ENCODE results near the gene CBX1. TPM values are rescaled to one million over a fixed set of nuclear protein-coding genes. Genes with fewer than 3 reads are reported as not detected.

The CBX1 gene
- total and polyA plus RNA-seq, 2 donors: 53.3 to 60.4 TPM

DNA sequence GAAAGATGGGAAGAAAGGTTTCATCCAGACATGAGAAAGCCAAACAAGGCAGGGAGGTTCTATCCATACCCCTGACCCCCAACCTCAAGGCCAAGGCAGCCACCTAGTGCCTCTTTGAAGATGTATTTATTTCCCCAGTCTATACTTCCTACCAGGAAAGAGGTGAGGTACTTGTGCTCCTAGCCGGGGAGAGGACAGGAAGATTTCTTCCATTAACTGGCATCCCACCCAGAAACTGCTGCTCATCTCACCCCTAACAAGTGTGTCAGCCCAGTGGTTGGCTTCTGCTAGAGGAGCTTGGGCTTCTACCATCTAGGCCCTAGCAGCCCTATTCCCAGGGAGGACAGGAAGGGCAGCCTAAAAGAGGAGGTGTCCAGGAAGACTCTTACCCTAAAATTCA lies 72.5 kb downstream of the CBX1 start:
- no peak for DNase-seq (ENCODE audit: extremely low spot score)
- 87% methylated on average over 1 of the region's 1 CpG for WGBS
- no peaks in the 10 kb centered on the region for H3K4me1 ChIP-seq (ENCODE audit: insufficient read depth)
- H3K27ac ChIP-seq (ENCODE audit: low read depth): no peak overlapping the region
- H3K36me3 ChIP-seq (ENCODE audit: insufficient read depth): no peaks in the 10 kb centered on the region
- H3K4me3 ChIP-seq (ENCODE audit: low read depth, low read length): no peak overlapping the region

DNA sequence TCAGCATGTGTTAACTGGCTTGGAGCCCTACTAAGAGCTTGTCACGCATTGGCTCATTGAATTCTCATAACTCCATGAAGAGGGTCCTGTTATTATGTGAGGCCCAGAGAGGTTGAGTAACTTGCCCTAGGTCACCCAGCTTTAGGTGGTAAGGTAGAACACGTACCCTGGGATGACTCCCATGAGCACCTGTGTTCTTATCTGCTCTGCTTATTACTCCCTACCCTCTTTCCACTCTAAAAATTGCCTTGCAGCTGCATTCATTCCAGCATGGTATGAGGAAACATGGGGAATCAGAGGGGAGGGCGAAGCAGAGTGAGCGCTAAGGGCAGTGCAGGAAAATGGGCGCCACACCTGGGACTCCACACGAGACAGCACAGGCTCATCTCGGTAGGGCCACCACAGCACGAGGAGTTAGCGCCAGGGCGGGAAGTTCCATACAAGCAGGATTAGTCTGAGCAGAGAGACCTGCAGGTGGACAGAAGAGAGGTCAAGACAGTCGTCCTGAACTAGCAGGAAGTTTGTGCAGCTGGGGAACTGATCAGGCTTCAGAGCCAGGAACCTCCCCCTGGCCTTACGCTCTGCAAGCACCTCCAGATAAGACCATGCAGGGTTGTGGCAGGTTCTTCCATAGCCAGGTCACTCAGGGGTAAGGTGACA lies 73.8 kb downstream of the CBX1 start:
- 90% methylated on average over 12 of the region's 12 CpGs for WGBS
- Histone ChIP-seq H3K27ac (ENCODE audit: low read depth) (no peak overlapping the region), H3K4me1 (ENCODE audit: insufficient read depth) (no peaks in the 10 kb centered on the region), H3K4me3 (ENCODE audit: low read depth, low read length) (no peak overlapping the region), H3K36me3 (ENCODE audit: insufficient read depth) (no peaks in the 10 kb centered on the region)
- DNase-seq (ENCODE audit: extremely low spot score): no peak

DNA sequence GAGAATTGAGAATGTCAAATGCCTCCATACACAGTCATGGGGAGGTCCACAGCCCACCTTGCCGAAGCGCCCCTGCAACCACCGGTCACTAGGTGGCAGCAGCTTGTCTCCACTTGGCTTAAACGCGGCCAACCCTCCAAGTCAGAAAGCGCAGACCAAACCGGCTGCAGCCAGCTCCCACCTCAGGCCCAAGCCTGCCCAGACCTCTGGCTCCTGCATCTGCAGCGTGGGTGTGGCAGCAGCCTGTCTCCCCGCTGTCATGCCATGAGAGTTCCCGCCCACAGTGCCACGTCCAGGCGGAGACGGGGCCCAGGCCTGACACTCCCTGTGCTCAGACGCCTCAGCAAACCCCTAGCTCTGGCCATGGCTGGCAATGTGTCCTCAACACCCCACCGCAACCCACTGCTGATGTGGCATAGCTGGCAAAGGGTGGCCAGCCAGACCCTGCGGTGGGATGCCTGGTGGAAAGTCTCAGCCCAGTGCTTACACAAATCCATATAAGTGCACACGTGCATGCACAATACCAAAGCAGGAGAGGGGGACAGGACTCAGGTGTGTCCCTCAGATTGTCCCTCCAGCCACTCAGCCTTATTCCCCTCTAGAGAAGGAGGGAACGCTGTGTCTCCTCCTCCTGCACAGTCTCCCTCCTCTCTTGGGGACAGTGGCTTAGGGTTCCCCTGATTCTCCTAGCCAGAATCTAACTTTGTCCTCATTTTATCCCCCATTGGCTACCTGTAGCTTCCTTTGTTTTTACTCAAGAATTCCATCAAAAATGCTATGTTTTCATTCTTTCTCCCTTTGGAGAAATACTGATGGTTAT lies 74.6 kb downstream of the CBX1 start:
- no peaks in the 10 kb centered on the region for H3K4me1 ChIP-seq (ENCODE audit: insufficient read depth)
- no peaks in the 10 kb centered on the region for H3K36me3 ChIP-seq (ENCODE audit: insufficient read depth)
- no peak overlapping the region for H3K27ac ChIP-seq (ENCODE audit: low read depth)
- WGBS: 17% methylated on average over 18 of the region's 18 CpGs
- DNase-seq (ENCODE audit: extremely low spot score): no peak
- no peak overlapping the region for H3K4me3 ChIP-seq (ENCODE audit: low read depth, low read length)

DNA sequence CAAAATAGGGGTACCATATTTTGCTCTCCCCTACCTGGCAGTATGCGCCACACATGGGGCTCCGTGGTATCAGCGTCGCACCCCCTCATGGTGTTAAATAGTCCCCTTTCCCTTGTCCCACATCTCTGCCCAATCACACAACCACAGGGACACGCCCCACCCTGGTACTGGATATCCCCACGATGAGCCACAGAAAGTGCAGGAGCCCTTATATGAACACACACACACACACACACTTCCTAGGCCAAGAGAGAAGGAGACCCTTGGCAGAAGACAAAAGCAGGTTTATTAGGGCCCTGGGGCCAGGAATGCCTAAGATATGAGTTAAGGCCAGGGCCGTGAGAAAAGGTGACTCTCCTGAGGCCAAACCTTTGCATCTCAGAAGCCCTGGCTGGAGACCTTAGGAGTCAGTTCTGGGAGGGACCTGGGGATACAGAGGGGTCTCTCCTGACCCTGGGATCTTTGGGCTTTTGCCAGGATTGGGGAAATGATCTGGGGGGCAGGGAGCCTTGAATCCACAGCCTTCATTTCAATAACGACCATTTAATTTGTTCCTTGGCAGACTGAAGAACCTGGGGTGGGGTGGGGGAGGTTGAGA lies 75.3 kb downstream of the CBX1 start:
- DNase-seq (ENCODE audit: extremely low spot score): no peak

DNA sequence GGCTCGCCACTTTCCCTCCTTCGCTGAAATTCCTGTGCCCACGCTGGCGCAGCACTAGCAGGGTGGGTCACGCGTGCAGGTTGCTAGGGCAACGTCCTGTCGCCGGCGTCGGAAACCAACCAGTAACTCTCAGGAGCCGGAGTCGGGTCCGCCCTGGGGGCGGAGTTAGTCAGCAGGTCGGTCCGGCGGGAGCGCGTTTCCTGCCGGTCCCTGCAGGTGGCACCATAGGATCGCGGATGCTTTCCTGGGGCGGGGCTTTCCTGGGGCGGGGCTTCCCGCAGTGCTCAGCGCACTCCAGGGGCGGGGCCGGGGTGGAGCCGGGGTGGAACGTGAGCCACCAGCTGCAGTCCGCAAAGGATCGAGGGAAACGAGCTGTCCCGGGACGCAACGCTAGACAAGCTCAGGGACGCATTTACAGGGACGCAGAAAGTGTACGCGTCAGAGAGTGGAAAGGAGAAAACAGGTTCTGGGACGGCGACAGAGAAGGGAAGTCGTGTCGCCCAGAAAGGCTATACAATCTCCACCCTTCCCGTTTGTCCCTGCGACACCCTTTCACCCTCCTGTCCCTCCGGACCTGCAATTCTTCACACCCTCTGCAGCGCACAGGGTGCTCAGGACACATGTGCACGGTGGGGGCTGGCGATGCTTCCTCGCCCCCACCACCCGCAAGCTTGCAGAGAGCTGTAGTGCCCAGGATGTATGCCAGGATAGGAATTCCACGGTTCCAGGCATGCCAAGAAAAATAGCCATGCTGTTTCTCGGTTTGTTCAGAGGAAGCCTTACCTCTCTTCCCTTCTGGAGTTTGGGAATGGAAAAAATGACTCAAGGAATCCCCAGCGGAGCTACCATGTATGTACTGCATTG lies 76.0 kb downstream of the CBX1 start:
- H3K4me1 ChIP-seq (ENCODE audit: insufficient read depth): no peaks in the 10 kb centered on the region
- peak overlapping the region; percentile 22 for H3K4me3 ChIP-seq (ENCODE audit: low read depth, low read length)
- peak; percentile 90 for DNase-seq (ENCODE audit: extremely low spot score)
- no peaks in the 10 kb centered on the region for H3K36me3 ChIP-seq (ENCODE audit: insufficient read depth)
- H3K27ac ChIP-seq (ENCODE audit: low read depth): no peak overlapping the region
- under 1% methylated on average over 56 of the region's 56 CpGs for WGBS

More for the DNA sequence above, 75.3 kb downstream of the CBX1 start:
- Histone ChIP-seq H3K27ac (ENCODE audit: low read depth) (no peak overlapping the region), H3K4me3 (ENCODE audit: low read depth, low read length) (no peak overlapping the region), H3K36me3 (ENCODE audit: insufficient read depth) (no peaks in the 10 kb centered on the region), H3K4me1 (ENCODE audit: insufficient read depth) (no peaks in the 10 kb centered on the region)
- 30% methylated on average over 8 of the region's 8 CpGs for WGBS

DNA sequence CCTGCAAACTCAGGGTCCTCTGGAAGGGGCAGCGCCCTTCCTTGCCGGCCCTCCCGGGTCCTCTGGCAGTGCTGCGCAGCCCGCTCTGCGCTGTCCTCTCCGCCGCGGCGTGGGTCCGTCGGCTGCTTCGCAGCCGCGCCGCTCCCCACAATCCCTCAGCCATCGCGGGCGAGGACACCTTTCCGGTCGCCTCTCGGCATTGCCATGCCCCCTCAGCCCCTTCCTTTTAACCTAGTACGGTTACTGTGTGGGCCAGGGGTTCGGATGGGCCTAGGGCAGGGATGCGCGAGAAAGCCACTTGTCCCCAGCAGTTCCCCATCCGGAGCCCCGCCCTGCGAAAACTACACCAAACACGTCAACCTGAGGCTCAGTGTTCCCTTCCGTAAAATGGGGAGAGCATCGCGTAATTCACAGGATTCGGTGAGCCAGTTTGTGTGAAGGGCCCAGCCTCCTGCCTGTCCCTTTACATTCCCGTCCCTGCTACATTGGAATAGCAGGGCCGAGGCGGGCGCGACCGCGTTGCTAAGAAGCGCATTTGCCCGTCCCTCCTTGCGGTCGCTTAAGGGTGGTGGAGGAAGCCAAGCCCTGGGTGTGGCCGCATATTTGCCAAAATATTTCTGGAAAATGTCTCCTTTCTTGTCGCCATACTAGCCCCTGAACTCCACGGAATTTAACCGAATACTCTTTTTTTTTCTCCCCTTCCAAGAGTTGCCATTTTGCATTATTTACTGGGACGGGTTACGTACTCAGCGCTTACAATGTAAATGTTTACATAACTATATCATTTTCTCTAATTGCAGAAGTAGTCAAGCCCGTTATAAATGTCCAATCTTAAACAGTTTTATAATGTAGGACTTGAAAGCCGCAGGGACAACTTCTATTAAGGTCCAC lies 76.9 kb downstream of the CBX1 start:
- peak overlapping the region; percentile 30 for H3K4me3 ChIP-seq (ENCODE audit: low read depth, low read length)
- WGBS: under 1% methylated on average over 54 of the region's 54 CpGs
- DNase-seq (ENCODE audit: extremely low spot score): no peak
- H3K36me3 ChIP-seq (ENCODE audit: insufficient read depth): no peaks in the 10 kb centered on the region
- no peaks in the 10 kb centered on the region for H3K4me1 ChIP-seq (ENCODE audit: insufficient read depth)
- H3K27ac ChIP-seq (ENCODE audit: low read depth): peak overlapping the region; percentile 51

DNA sequence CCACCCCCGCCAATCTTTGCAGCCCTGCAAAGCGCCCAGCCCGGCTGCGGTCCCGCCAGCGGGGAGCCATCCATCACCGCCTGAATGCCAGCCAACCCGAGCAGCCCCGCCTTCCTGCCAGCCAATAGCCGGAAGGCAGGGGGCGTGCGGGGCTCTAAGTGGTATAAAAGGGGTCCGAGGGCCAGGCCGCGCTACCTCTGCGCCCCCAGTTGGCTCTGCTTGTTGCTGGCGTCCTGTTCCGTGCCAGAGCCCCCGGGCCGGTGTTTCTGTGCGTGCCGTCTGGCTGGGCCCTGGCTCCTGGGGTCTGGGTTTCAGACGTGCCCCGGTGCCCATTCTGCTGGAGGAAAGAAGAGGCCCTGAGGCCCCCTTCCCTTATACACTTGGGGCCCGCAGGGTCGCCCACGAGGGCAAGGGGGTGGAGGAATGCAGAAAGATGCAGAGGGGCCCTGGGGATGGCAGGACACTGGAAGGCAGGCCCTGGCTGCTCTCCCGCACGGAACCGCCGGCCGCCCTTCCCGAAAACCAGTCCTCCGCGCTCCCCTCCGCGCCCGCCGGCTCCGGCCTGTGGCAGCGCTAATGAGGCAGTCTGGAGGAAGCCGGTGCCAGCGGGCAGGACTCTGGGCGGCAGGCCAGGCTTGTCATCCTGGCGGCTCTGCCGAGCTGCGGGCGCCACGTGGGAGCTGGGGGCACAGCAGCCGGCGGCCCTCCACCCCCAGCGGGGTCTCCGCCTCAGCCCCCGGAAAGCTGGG lies 77.7 kb downstream of the CBX1 start:
- 2% methylated on average over 54 of the region's 54 CpGs for WGBS
- Histone ChIP-seq H3K27ac (ENCODE audit: low read depth) (peak overlapping the region; percentile 51), H3K4me3 (ENCODE audit: low read depth, low read length) (peak overlapping the region; percentile 30), H3K36me3 (ENCODE audit: insufficient read depth) (no peaks in the 10 kb centered on the region), H3K4me1 (ENCODE audit: insufficient read depth) (no peaks in the 10 kb centered on the region)
- no peak for DNase-seq (ENCODE audit: extremely low spot score)

DNA sequence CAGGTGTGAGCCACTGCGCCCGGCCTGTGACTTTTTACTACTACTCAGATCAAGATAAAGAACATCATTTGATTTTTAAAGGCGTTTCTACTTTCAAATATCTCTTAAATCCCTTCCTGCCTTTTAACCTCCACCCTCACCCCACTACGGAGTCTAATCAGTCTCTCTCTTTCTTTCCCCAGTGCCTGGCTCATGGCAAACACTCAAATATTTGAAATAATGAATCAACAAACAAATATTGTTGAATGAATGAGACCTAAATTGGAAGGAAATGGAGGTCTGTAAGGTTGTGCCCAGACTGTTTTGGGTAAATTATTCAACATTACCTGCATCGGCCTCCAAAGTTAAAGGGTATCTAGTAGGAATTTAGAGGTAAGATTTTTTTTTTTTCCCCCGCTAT lies 78.4 kb downstream of the CBX1 start:
- H3K4me1 ChIP-seq (ENCODE audit: insufficient read depth): no peaks in the 10 kb centered on the region
- DNase-seq (ENCODE audit: extremely low spot score): no peak
- H3K36me3 ChIP-seq (ENCODE audit: insufficient read depth): no peaks in the 10 kb centered on the region
- 49% methylated on average over 6 of the region's 6 CpGs for WGBS
- H3K27ac ChIP-seq (ENCODE audit: low read depth): no peak overlapping the region
- H3K4me3 ChIP-seq (ENCODE audit: low read depth, low read length): no peak overlapping the region

DNA sequence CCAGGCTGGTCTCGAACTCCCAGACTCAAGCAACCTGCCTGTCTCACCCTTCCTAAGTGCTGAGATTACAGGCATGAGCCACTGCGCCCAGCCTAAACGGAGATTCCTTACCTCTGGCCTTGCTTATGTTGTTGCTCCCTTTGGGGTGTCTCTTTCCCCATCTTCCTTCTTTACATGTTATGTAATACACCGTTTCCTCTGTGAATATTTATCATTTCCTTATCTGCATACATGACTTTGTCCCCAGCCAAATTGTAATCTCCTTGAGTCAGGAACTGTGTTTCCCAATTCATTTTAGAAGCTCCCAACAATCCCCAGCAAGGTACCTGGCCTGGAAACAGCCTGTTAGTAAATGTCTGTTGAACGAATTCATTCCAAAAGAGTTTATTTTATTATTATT lies 79.3 kb downstream of the CBX1 start:
- no peak for DNase-seq (ENCODE audit: extremely low spot score)
- Histone ChIP-seq H3K36me3 (ENCODE audit: insufficient read depth) (no peaks in the 10 kb centered on the region), H3K4me3 (ENCODE audit: low read depth, low read length) (no peak overlapping the region), H3K4me1 (ENCODE audit: insufficient read depth) (no peaks in the 10 kb centered on the region), H3K27ac (ENCODE audit: low read depth) (no peak overlapping the region)
- 65% methylated on average over 5 of the region's 5 CpGs for WGBS

Small RNAs within 50 kb of the gene (small RNA-seq; reads per million reads assigned to genes)
- gene AC004477.2 (not detected), gene MIR152 (655 reads per million, percentile 99 among the genes with 10 or more reads in this experiment), gene RNU6-1201P (not detected)

Other genes with a start within 250 kb of the CBX1 start
- 1.9 TPM for gene SP2, start 205.2 kb downstream of the CBX1 start, total RNA-seq
- gene SP2, start 205.2 kb downstream of the CBX1 start, polyA plus RNA-seq: 16.0 TPM
- 6.6 TPM for gene PNPO, start 159.9 kb downstream of the CBX1 start, total RNA-seq
- 8.2 TPM for gene PNPO, start 159.9 kb downstream of the CBX1 start, polyA plus RNA-seq
- 3.4 TPM for gene PRR15L, start 143.6 kb downstream of the CBX1 start, total RNA-seq
- gene PRR15L, start 143.6 kb downstream of the CBX1 start, polyA plus RNA-seq: 1.2 TPM
- 77.4 TPM for gene CDK5RAP3, start 130.4 kb downstream of the CBX1 start, total RNA-seq
- gene CDK5RAP3, start 130.4 kb downstream of the CBX1 start, polyA plus RNA-seq: 117 TPM
- gene COPZ2, start 63.7 kb downstream of the CBX1 start, total RNA-seq: 45.2 TPM
- 36.0 TPM for gene COPZ2, start 63.7 kb downstream of the CBX1 start, polyA plus RNA-seq
- gene NFE2L1, start 53.1 kb downstream of the CBX1 start, total RNA-seq: 53.1 TPM
- gene NFE2L1, start 53.1 kb downstream of the CBX1 start, polyA plus RNA-seq: 163 TPM
- 7.3 TPM for gene SNX11, start 6.3 kb upstream of the CBX1 start, total RNA-seq
- 20.7 TPM for gene SNX11, start 6.3 kb upstream of the CBX1 start, polyA plus RNA-seq